Measurements from ENCODE around the gene FAM89A. TPM values are rescaled to one million over a fixed set of nuclear protein-coding genes. Genes with fewer than 3 reads are reported as not detected.
A peak's percentile ranks its signal among the peaks of the same experiment; 100 is the strongest.
"Not testable (repeated sequence)": the region's sequence is repeated elsewhere in the genome, so short reads cannot be mapped to it uniquely, and the experiment has no call there.

The FAM89A gene
- total RNA-seq, 3 donors from 2014 or later (not counting 1 experiment from before 2014, with no cell fraction given): 1.4 to 2.5 (median 2.0) TPM

DNA sequence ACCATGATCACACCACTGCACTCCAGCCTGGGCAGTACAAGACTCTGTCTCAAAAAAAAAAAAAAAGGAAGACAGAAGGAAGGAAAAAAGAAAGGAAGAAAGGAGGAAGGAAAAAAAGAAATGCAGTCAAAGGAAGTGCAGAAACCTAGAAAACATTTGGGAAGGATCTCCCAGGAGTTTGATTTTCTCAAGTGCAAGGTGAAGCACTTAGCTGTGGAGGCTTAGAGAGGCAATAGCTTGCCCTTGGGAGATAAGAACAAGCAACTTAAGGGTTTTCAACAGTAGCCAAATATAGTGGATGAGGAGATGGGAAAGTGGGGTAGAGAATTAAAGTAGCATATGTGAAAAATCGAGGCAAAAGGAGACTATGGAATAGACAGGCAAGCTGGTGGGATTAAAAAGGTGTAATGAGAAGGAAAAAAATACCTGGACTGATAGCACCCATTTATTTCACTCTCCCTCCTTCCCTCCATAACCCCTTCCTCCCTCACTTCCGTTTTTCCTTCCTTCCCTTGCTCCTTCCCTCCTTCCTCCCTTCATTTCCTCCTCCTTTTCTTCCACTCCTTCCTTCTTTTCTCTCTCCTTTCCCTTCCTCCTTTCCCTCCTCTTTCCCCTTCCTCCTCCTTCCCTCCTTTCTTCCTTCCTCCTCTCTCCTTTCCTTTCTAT is 6.8 kb upstream of the FAM89A start:
- Mint-ChIP-seq H3K27me3 (ENCODE audit: low read depth in 2 of 2) (peaks cover 19 to 40% of the 10 kb centered on the region in 2 donors), H3K36me3 (no peaks in the 10 kb centered on the region), H3K27ac (no peak overlapping the region), H3K4me1 (no peaks in the 10 kb centered on the region), H3K4me3 (no peak overlapping the region), H3K9me3 (peaks cover 2% of the 10 kb centered on the region in 2 donors)
- no peak overlapping the region for H3K4me3 ChIP-seq (ENCODE audit: low read length)
- DNase-seq: no peak
- WGBS (ENCODE audit: insufficient coverage): 58% methylated on average over 2 of the region's 2 CpGs
- no peak for TF ChIP-seq CTCF (IDR thresholded peaks at IDR 0.05)
- H3K27me3 ChIP-seq (ENCODE audit: control insufficient read depth, insufficient read depth, low read length): no peaks in the 10 kb centered on the region
- ATAC-seq: no peak
- H3K36me3 ChIP-seq (ENCODE audit: control insufficient read depth, insufficient read depth, low read length): no peaks in the 10 kb centered on the region
- H3K27ac ChIP-seq (ENCODE audit: low read length): no peak overlapping the region
- intact Hi-C loops (cut with micrococcal nuclease): loop anchor here (10.0 kb wide), 1 partner anchor 478 kb away; the partner anchor contains the start of gene TSNAX
- H3K9me3 ChIP-seq (ENCODE audit: control insufficient read depth, insufficient read depth, low read length): no peaks in the 10 kb centered on the region
- no peaks in the 10 kb centered on the region for H3K4me1 ChIP-seq (ENCODE audit: control insufficient read depth, insufficient read depth, low read length)

- not testable (repeated sequence) for H3K36me3 Mint-ChIP-seq; H3K9me3 Mint-ChIP-seq; H3K4me1 Mint-ChIP-seq; H3K9me3 ChIP-seq (ENCODE audit: control insufficient read depth, insufficient read depth, low read length); H3K27ac ChIP-seq (ENCODE audit: low read length); H3K4me3 ChIP-seq (ENCODE audit: low read length); H3K4me1 ChIP-seq (ENCODE audit: control insufficient read depth, insufficient read depth, low read length); H3K36me3 ChIP-seq (ENCODE audit: control insufficient read depth, insufficient read depth, low read length); DNase-seq; H3K27ac Mint-ChIP-seq; H3K4me3 Mint-ChIP-seq; ATAC-seq; H3K27me3 ChIP-seq (ENCODE audit: control insufficient read depth, insufficient read depth, low read length)
- intact Hi-C loops (cut with micrococcal nuclease): loop anchor here (10.0 kb wide), 1 partner anchor 479 kb away; the partner anchor contains the start of gene TSNAX
- peaks cover 19 to 40% of the 10 kb centered on the region in 2 donors for H3K27me3 Mint-ChIP-seq (ENCODE audit: low read depth in 2 of 2)
- 96% methylated on average over 7 of the region's 10 CpGs for WGBS (ENCODE audit: insufficient coverage)
These were observed 6.1 kb upstream of the FAM89A start for GRCh38 chr1:231045921-231046729.

DNA sequence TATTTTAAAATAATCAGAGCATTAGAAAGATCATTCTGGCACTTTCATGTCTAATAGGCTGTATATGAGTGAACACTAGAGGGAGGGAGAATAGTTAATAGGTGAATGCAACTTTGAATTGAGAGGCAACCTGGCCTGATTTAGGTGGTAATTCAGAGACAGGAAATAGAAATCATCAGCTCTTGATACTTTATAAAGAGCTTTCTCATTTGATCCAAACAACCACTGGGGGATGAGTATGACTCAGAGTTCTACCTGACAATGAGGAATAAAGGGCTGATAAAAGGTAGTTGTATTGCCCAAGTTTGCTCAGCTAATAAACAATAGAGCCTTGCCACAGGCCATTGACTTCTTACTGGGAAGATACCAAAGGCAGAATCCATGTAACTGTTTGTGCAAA is 5.2 kb upstream of the FAM89A start:
- Mint-ChIP-seq H3K27me3 (ENCODE audit: low read depth in 2 of 2) (peaks cover 19 to 40% of the 10 kb centered on the region in 2 donors), H3K4me1 (peaks cover 0 to 6% of the 10 kb centered on the region in 2 donors), H3K9me3 (peaks cover 2% of the 10 kb centered on the region in 2 donors), H3K4me3 (no peak overlapping the region), H3K27ac (no peak overlapping the region), H3K36me3 (no peaks in the 10 kb centered on the region)
- H3K4me3 ChIP-seq (ENCODE audit: low read length): no peak overlapping the region
- no peaks in the 10 kb centered on the region for H3K36me3 ChIP-seq (ENCODE audit: control insufficient read depth, insufficient read depth, low read length)
- no peak for ATAC-seq
- DNase-seq: peak in 1 of 2 donors; percentile 15
- no peak overlapping the region for H3K27ac ChIP-seq (ENCODE audit: low read length)
- peaks cover 7% of the 10 kb centered on the region for H3K4me1 ChIP-seq (ENCODE audit: control insufficient read depth, insufficient read depth, low read length)
- intact Hi-C loops (cut with micrococcal nuclease): loop anchor here (10.0 kb wide), 1 partner anchor 480 kb away; the partner anchor contains the start of gene TSNAX
- no peaks in the 10 kb centered on the region for H3K9me3 ChIP-seq (ENCODE audit: control insufficient read depth, insufficient read depth, low read length)
- H3K27me3 ChIP-seq (ENCODE audit: control insufficient read depth, insufficient read depth, low read length): no peaks in the 10 kb centered on the region
- no peak for TF ChIP-seq CTCF (IDR thresholded peaks at IDR 0.05)

DNA sequence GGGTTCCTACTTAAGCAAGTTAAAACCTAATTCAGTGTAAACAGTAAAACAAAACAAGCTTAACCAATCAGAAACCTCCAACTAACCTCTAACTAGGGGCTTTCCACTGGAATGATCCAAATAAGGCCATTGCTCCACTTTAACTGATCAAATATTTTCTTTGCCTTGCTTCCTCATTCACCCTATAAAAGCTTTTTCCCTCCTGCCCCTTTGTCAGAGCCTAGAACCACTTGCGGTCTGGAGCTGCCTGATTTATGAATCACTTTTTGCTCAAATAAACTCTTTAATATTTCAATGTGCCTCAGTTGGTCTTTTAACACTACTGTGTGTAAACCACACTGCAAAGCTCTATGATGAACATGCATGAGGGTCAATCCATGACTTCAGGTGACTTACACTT is 4.5 kb upstream of the FAM89A start:
- TF ChIP-seq CTCF (IDR thresholded peaks at IDR 0.05): no peak
- H3K27ac ChIP-seq (ENCODE audit: low read length): no peak overlapping the region
- H3K27ac Mint-ChIP-seq: no peak overlapping the region
- H3K36me3 ChIP-seq (ENCODE audit: control insufficient read depth, insufficient read depth, low read length): no peaks in the 10 kb centered on the region
- 100% methylated on average over 1 of the region's 1 CpG for WGBS (ENCODE audit: insufficient coverage)
- peaks cover 8% of the 10 kb centered on the region for H3K4me1 ChIP-seq (ENCODE audit: control insufficient read depth, insufficient read depth, low read length)
- no peak overlapping the region for H3K4me3 Mint-ChIP-seq
- H3K36me3 Mint-ChIP-seq: no peaks in the 10 kb centered on the region
- ATAC-seq (no peak), DNase-seq (no peak)
- intact Hi-C loops (cut with micrococcal nuclease): loop anchor here (10.0 kb wide), 1 partner anchor 480 kb away; the partner anchor contains the start of gene TSNAX
- H3K27me3 Mint-ChIP-seq (ENCODE audit: low read depth in 2 of 2): peaks cover 19 to 39% of the 10 kb centered on the region in 2 donors
- peaks cover 0 to 6% of the 10 kb centered on the region in 2 donors for H3K4me1 Mint-ChIP-seq
- peaks cover 2% of the 10 kb centered on the region in 2 donors for H3K9me3 Mint-ChIP-seq
- H3K27me3 ChIP-seq (ENCODE audit: control insufficient read depth, insufficient read depth, low read length): no peaks in the 10 kb centered on the region
- no peak overlapping the region for H3K4me3 ChIP-seq (ENCODE audit: low read length)
- no peaks in the 10 kb centered on the region for H3K9me3 ChIP-seq (ENCODE audit: control insufficient read depth, insufficient read depth, low read length)
